Kidney (tissue), 14 donors: ENCODE results near the gene GFOD1. TPM values are rescaled to one million over a fixed set of nuclear protein-coding genes. Genes with fewer than 3 reads are reported as not detected.

ENCODE experiments used
- DNase-seq, 5 donors: peaks; one replicate each; pipeline ENCODE4 v3.0.0-alpha.2; 2013 to 2020
- FAIRE-seq: peaks from 2 replicates; lab custom pipeline; 2012; peaks lifted over from hg19 to GRCh38; lab: Jason Lieb, UNC
- H3K27ac ChIP-seq, 2 donors: one replicate each; pipeline ENCODE4 v1.7.0; 2013; ENCODE audit warnings: low read depth in 2 of 2, low read length in 2 of 2, inconsistent platforms in 1 of 2
- H3K27me3 ChIP-seq: one replicate; pipeline ENCODE4 v1.7.1; 2013; ENCODE audit warnings: low read length, inconsistent platforms; ENCODE audit not compliant: control insufficient read depth, insufficient read depth
- H3K36me3 ChIP-seq, 3 donors: one replicate each; pipeline versions ENCODE4 v1.7.0 to v1.7.1; 2013; ENCODE audit warnings: low read length in 3 of 3, control low read depth in 1 of 3, inconsistent platforms in 1 of 3; ENCODE audit not compliant: insufficient read depth in 3 of 3, control insufficient read depth in 2 of 3
- H3K4me1 ChIP-seq, 3 donors: one replicate each; pipeline versions ENCODE4 v1.7.0 to v1.7.1; 2013; ENCODE audit warnings: low read length in 3 of 3, inconsistent platforms in 1 of 3, low read depth in 1 of 3; ENCODE audit not compliant: control insufficient read depth in 2 of 3, insufficient read depth in 2 of 3
- H3K4me3 ChIP-seq, 3 donors: one replicate each; pipeline versions ENCODE4 v1.7.0 to v1.8.1; 2013; ENCODE audit warnings: low read length in 3 of 3, control low read depth in 1 of 3, inconsistent platforms in 1 of 3
- H3K9ac ChIP-seq, 3 donors: one replicate each; pipeline versions ENCODE4 v1.7.0 to v1.7.1; 2013; ENCODE audit warnings: low read length in 3 of 3, control low read depth in 1 of 3, inconsistent platforms in 1 of 3
- H3K9me3 ChIP-seq, 3 donors: one replicate each; pipeline versions ENCODE4 v1.7.0 to v1.7.1; 2013; ENCODE audit warnings: low read length in 3 of 3, control low read depth in 1 of 3, inconsistent platforms in 1 of 3; ENCODE audit not compliant: control insufficient read depth in 2 of 3, insufficient read depth in 1 of 3
- CTCF ChIP-seq: IDR thresholded peaks from 3 replicates; pipeline ENCODE4 v1.5.1; 2012; ENCODE audit warnings: mild to moderate bottlenecking, moderate library complexity, borderline replicate concordance; ENCODE audit not compliant: insufficient read depth; ENCODE audit errors: extremely low read depth
- intact Hi-C: fragments of 100-400 bp; cut with DNase I; formaldehyde crosslinking; loops from one replicate; pipeline ENCODE4 v1.11.1; 2022
- polyA plus RNA-seq: library from polyadenylated mRNA; stranded (reverse); fragments of 350-450 nt; fragmentation: Illumina TruSeq; extraction: RNeasy Lipid Tissue Mini Kit (QIAGEN cat#74804); gene quantifications from one replicate; pipeline ENCODE4 v1.2.3, GENCODE V29; 2014; ENCODE audit warnings: low read depth, low replicate concordance; ENCODE audit not compliant: insufficient read depth
- total RNA-seq: library from RNA; stranded (reverse); fragmentation: NEBNext Ultra II Directional; extraction: Animal tissue kit (Norgen Biotek cat#: 25700); gene quantifications from one replicate; pipeline ENCODE4 v1.2.1, GENCODE V29; 2021
- donor health status: control.
- donor health status: control.
- donor health status: control.
- donor health status: control.
- donor health status: control.
- donor health status: DM: yes; HTN: yes; CAD: no.
- donor health status: Normal renal cell carcinoma (clear cell type).

GFOD1 gene
- total and polyA plus RNA-seq, 2 donors from 2014 or later: 2.1 to 14.6 TPM

GRCh38 chr6:13354331-13355042, 132.9 kb downstream of the GFOD1 start:
- no peak overlapping the region for H3K9ac ChIP-seq
- H3K9me3 ChIP-seq: no peaks in the 10 kb centered on the region
- no peaks in the 10 kb centered on the region for H3K36me3 ChIP-seq
- DNase-seq (peak in 3 of 5 donors; percentile 16 to 71 (median 55)), FAIRE-seq (no peak)
- intact Hi-C loops: no loop called here
- H3K27me3 ChIP-seq: no peaks in the 10 kb centered on the region
- H3K4me1 ChIP-seq: no peaks in the 10 kb centered on the region
- TF ChIP-seq CTCF: no peak
- H3K4me3 ChIP-seq: no peak overlapping the region
- no peak overlapping the region for H3K27ac ChIP-seq

GRCh38 chr6:13352165-13352564, 135.2 kb downstream of the GFOD1 start:
- Histone ChIP-seq H3K4me3 (no peak overlapping the region), H3K9ac (no peak overlapping the region), H3K27ac (no peak overlapping the region), H3K9me3 (no peaks in the 10 kb centered on the region), H3K27me3 (no peaks in the 10 kb centered on the region), H3K36me3 (no peaks in the 10 kb centered on the region), H3K4me1 (no peaks in the 10 kb centered on the region)
- intact Hi-C loops: no loop called here
- no peak for DNase-seq
- FAIRE-seq: no peak
- no peak for TF ChIP-seq CTCF

DNA sequence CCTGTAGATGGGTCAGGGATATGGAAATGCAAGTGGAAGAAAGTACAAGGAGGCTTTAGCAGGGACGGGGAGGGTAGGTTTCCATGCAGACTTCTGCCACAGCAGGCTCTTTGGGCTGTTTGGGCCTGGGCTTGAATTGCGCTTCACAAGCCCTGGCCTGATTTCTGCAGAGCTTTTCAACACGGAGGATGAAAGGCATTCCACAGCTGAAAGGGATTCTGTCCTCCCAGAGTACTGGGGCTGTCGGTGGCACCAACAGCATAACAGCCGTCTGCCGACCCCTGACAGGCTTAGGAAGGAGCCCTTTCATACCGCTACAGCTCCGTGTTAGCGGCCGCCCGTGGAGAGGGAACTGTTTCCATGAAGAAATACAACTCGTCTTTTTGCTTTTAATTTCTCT, 136.1 kb downstream of the GFOD1 start:
- H3K9ac ChIP-seq: no peak overlapping the region
- TF ChIP-seq CTCF: no peak
- H3K4me1 ChIP-seq: no peaks in the 10 kb centered on the region
- no peaks in the 10 kb centered on the region for H3K36me3 ChIP-seq
- DNase-seq (no peak), FAIRE-seq (no peak)
- no peaks in the 10 kb centered on the region for H3K9me3 ChIP-seq
- H3K27me3 ChIP-seq: no peaks in the 10 kb centered on the region
- intact Hi-C loops: no loop called here
- no peak overlapping the region for H3K27ac ChIP-seq
- H3K4me3 ChIP-seq: no peak overlapping the region
